K562 (cell line): ENCODE measurements around the gene ATP7B. TPM values are rescaled to one million over a fixed set of nuclear protein-coding genes. Genes with fewer than 3 reads are reported as not detected.
"Not testable (repeated sequence)": the region's sequence is repeated elsewhere in the genome, so short reads cannot be mapped to it uniquely, and the experiment has no call there.

Experiments used
- ATAC-seq: fragments of 200-7000 bp; cut with Tn5 transposase; 3 replicates; pipeline ENCODE4 v1.9.1; 2020; ENCODE audit warnings: moderate library complexity
- BruUV-seq: library from RNA; stranded (reverse); fragments of 400-500 nt; replicated peaks from 2 replicates; lab custom pipeline; 2021; lab: Mats Ljungman, UMichigan
- CTCF ChIA-PET: fragments of 300-600 bp; formaldehyde crosslinking; extraction: SDS; loops from one replicate; lab custom pipeline; 2021; ENCODE audit warnings: low intra/inter-chr PET ratio; lab: Yijun Ruan, JAX
- POLR2A ChIA-PET: fragments of 300-600, 350-650 bp; sonication (Branson Sonifier 250); formaldehyde crosslinking; extraction: SDS; loops from one replicate; lab custom pipeline; 2021; ENCODE audit warnings: antibody characterized with exemption, inconsistent platforms; lab: Yijun Ruan, JAX
- DNase-seq, 4 experiments: peaks; one replicate each; pipeline versions ENCODE4 v3.0.0 to v3.0.0-alpha.2; 2011 to 2018; ENCODE audit warnings: low spot score in 3 of 4, mixed read lengths in 3 of 4; ENCODE audit errors: extremely low read depth in 1 of 4
- FAIRE-seq: peaks from 2 replicates; lab custom pipeline; 2011; peaks lifted over from hg19 to GRCh38; lab: Jason Lieb, UNC
- H2AFZ ChIP-seq: 2 replicates; pipeline ENCODE4 v1.6.0; 2011; ENCODE audit warnings: low read depth, low read length, control low read depth, inconsistent platforms
- H3K27ac ChIP-seq: fragments of 200-600 bp; 3 replicates; pipeline ENCODE4 v1.8.0; 2011; ENCODE audit warnings: low read depth, mild to moderate bottlenecking, control low read depth, inconsistent platforms, low read length, moderate library complexity, mixed read lengths; ENCODE audit errors: extremely low read depth
- H3K27me3 ChIP-seq, 2 experiments: fragments of 300-600 bp in 1 of 2; 2 replicates in 1 of 2; 3 replicates in 1 of 2; pipeline versions ENCODE4 v1.6.0 to v1.8.0; 2011; ENCODE audit warnings: inconsistent platforms in 2 of 2, low read length in 2 of 2, mild to moderate bottlenecking in 1 of 2, mixed read lengths in 1 of 2, moderate library complexity in 1 of 2; ENCODE audit not compliant: control insufficient read depth in 2 of 2, insufficient read depth in 2 of 2
- H3K36me3 ChIP-seq: fragments of 300-600 bp; 3 replicates; pipeline ENCODE4 v1.8.0; 2011; ENCODE audit warnings: mild to moderate bottlenecking, low read length, inconsistent platforms; ENCODE audit not compliant: control insufficient read depth, insufficient read depth
- H3K4me1 ChIP-seq, 2 experiments: fragments of 200-600 bp in 1 of 2; replicated peaks in 1 of 2; 2 replicates in 1 of 2; 3 replicates in 1 of 2; pipeline versions ENCODE4 v1.5.1 to v1.8.0; 2011; ENCODE audit warnings: inconsistent platforms in 2 of 2, low read length in 2 of 2, mild to moderate bottlenecking in 1 of 2, mixed read lengths in 1 of 2, moderate library complexity in 1 of 2; ENCODE audit not compliant: control insufficient read depth in 2 of 2, insufficient read depth in 2 of 2
- H3K4me2 ChIP-seq: 2 replicates; pipeline ENCODE4 v1.6.1; 2011; ENCODE audit warnings: low read length, control low read depth, inconsistent platforms, mixed read lengths; ENCODE audit not compliant: insufficient read depth
- H3K4me3 ChIP-seq: fragments of 200-600 bp; sonication (generic), shearing (Covaris generic); 2 replicates; pipeline ENCODE4 v1.5.1; 2016; ENCODE audit warnings: control low read depth, inconsistent platforms
- H3K79me2 ChIP-seq: fragments of 200-600 bp; 3 replicates; pipeline ENCODE4 v1.8.0; 2011; ENCODE audit warnings: low read length, inconsistent platforms; ENCODE audit not compliant: control insufficient read depth, insufficient read depth
- H3K9ac ChIP-seq, 2 experiments: 2 replicates each; pipeline versions ENCODE4 v1.6.0 to v1.6.1; 2011; ENCODE audit warnings: low read depth in 2 of 2, low read length in 2 of 2, control low read depth in 1 of 2, inconsistent platforms in 1 of 2, mild to moderate bottlenecking in 1 of 2, mixed read lengths in 1 of 2; ENCODE audit not compliant: insufficient read depth in 1 of 2
- H3K9me1 ChIP-seq: one replicate; pipeline ENCODE4 v1.6.0; 2011; ENCODE audit warnings: inconsistent platforms, mild to moderate bottlenecking, low read length, moderate library complexity; ENCODE audit not compliant: control insufficient read depth, insufficient read depth
- H3K9me3 ChIP-seq: replicated peaks from 2 replicates; pipeline ENCODE4 v1.5.1; 2011; ENCODE audit warnings: low read depth, low read length, inconsistent platforms; ENCODE audit not compliant: control insufficient read depth, insufficient read depth
- H4K20me1 ChIP-seq: replicated peaks from 2 replicates; pipeline ENCODE4 v1.6.1; 2011; ENCODE audit warnings: low read length, inconsistent platforms, mixed read lengths; ENCODE audit not compliant: control insufficient read depth, insufficient read depth
- HMG20B ChIP-seq: fragments of 250-450 bp; sonication (Bioruptor Pico); IDR thresholded peaks from 2 replicates; pipeline ENCODE4 v1.5.0; 2021; ENCODE audit warnings: mild to moderate bottlenecking
- HNRNPLL ChIP-seq: fragments of 200-400 bp; formaldehyde crosslinking; IDR thresholded peaks from 2 replicates; pipeline ENCODE4 v1.6.1; 2017; ENCODE audit warnings: low read length, low read depth, mild to moderate bottlenecking; ENCODE audit not compliant: poor library complexity, severe bottlenecking
- OTX1 ChIP-seq: fragments of 450-650 bp; formaldehyde crosslinking; IDR thresholded peaks from 2 replicates; pipeline ENCODE4 v1.4.0; 2022; ENCODE audit warnings: mild to moderate bottlenecking
- PPARD ChIP-seq: fragments of 250-450 bp; sonication (Bioruptor Pico); IDR thresholded peaks from 2 replicates; pipeline ENCODE4 v1.8.0; 2022; ENCODE audit warnings: inconsistent platforms, mild to moderate bottlenecking, moderate library complexity
- RERE ChIP-seq: sonication (generic); formaldehyde crosslinking; IDR thresholded peaks from 2 replicates; pipeline ENCODE4 v1.8.0; 2023; ENCODE audit warnings: missing genetic modification reagents, mild to moderate bottlenecking, borderline replicate concordance
- WGBS: fragments of 100-300 bp; shearing (Covaris generic); methylation state at CpG from one replicate; pipeline ENCODE4 v1.1.6; 2016; ENCODE audit warnings: low coverage, mixed read lengths; ENCODE audit not compliant: insufficient coverage; ENCODE audit errors: missing lambda C conversion rate; 5-methylcytosine and 5-hydroxymethylcytosine counted together
- in situ Hi-C: fragments of 300-500 bp; cut with MboI; formaldehyde crosslinking; loops from 4 replicates; pipeline ENCODE4 v1.15.0; 2018; ENCODE audit warnings: inconsistent platforms, mixed read lengths
- intact Hi-C: fragments of 100-400 bp; cut with micrococcal nuclease; formaldehyde crosslinking; loops from 2 replicates; pipeline ENCODE4 v1.14.2; 2022
- polyA plus RNA-seq, 8 experiments: library from polyadenylated mRNA; depleted of rRNA in 4 of 8; stranded (reverse) in 5 of 8; unstranded in 3 of 8; fragments of >200 nt; fragmentation: Nextera tagmentation in 2 of 8; fragmentation: Illumina TruSeq in 1 of 8; extraction: Ambion mirVana in 2 of 8; extraction: Trizol in 1 of 8; gene quantifications; 2 replicates each; pipeline versions ENCODE4 v1.2.1 to v1.2.3, GENCODE V29; 2011 to 2014; ENCODE audit warnings: inconsistent platforms in 1 of 8, missing spikeins in 1 of 8
- total RNA-seq, 7 experiments: library from RNA; depleted of rRNA in 6 of 7; stranded (reverse); fragments of >200 nt in 6 of 7; fragmentation: Illumina TruSeq in 2 of 7; extraction: Trizol in 2 of 7; gene quantifications; 2 replicates each; pipeline versions ENCODE4 v1.2.1 to v1.2.3, GENCODE V29; 2011 to 2021; ENCODE audit warnings: low replicate concordance in 1 of 7

ATP7B gene
- total and polyA plus RNA-seq, 9 of the 15 experiments (the other 6 are each of a cell fraction or from before 2014, with no cell fraction given): 1.1 to 20.4 (median 8.5) TPM

- TF ChIP-seq HNRNPLL (no peak), HMG20B (CRISPR knock-in tag) (no peak), OTX1 (CRISPR knock-in tag) (no peak), PPARD (CRISPR knock-in tag) (no peak), RERE (CRISPR knock-in tag) (no peak)
Measured at GRCh38 chr13:51910508-51910907, 100.7 kb downstream of the ATP7B start (continued).

GRCh38 chr13:51909265-51909664 is 102.0 kb downstream of the ATP7B start:
- H3K4me1 ChIP-seq, H3K27ac ChIP-seq, ATAC-seq, H3K79me2 ChIP-seq, H2AFZ ChIP-seq, H3K9me1 ChIP-seq, H3K9me3 ChIP-seq, in situ Hi-C loops, BruUV-seq, H4K20me1 ChIP-seq, POLR2A ChIA-PET, H3K4me3 ChIP-seq, H3K27me3 ChIP-seq, FAIRE-seq, H3K9ac ChIP-seq, intact Hi-C loops, CTCF ChIA-PET, DNase-seq, H3K36me3 ChIP-seq, H3K4me2 ChIP-seq: not testable (repeated sequence)
- WGBS: 89% methylated on average over 5 of the region's 5 CpGs
